ENCODE measurements around the gene LRP1.

GRCh38 chr12:57250541-57250940, 122.3 kb downstream of the LRP1 start:
- no peak for TF ChIP-seq POLR2AphosphoS5 (IDR thresholded peaks at IDR 0.05; ENCODE audit: low read depth, low read length)
- TF ChIP-seq TAF1 (IDR thresholded peaks at IDR 0.05; ENCODE audit: borderline replicate concordance, low read depth, low read length) = no peak

All from GM12892 (cell line).